ENCODE measurements around the gene USH2A. TPM values are rescaled to one million over a fixed set of nuclear protein-coding genes. Genes with fewer than 3 reads are reported as not detected.

USH2A gene
- total RNA-seq, 1 experiment from 2014 or later, result not detected

- RAD21 ChIA-PET (ENCODE audit: low non-redundant PET in 1 of 2, low total read pairs in 2 of 2, uncharacterized antibody in 2 of 2, unreplicated experiment in 2 of 2), result no interaction called here
- intact Hi-C loops (cut with micrococcal nuclease), result no loop called here
- Histone ChIP-seq H3K79me2 (ENCODE audit: insufficient read depth, low read length) (no peaks in the 10 kb centered on the region), H3K9ac (ENCODE audit: low read length) (no peak overlapping the region), H3K36me3 (ENCODE audit: control insufficient read depth in 1 of 2, insufficient read depth in 2 of 2, low read length in 2 of 2) (no peaks in the 10 kb centered on the region), H3K9me3 (ENCODE audit: control insufficient read depth in 1 of 2, insufficient read depth in 1 of 2, low read depth in 1 of 2, low read length in 2 of 2) (no peaks in the 10 kb centered on the region; a peak in 1 of 4 replicates), H3K9me2 (ENCODE audit: insufficient read depth) (no peaks in the 10 kb centered on the region), H3K4me3 (replicated peaks in 1 of 2; ENCODE audit: low read depth in 1 of 2, low read length in 2 of 2) (no peak overlapping the region), H3K4me1 (ENCODE audit: control insufficient read depth in 1 of 2, insufficient read depth in 2 of 2, low read length in 2 of 2) (no peaks in the 10 kb centered on the region), H3K27me3 (ENCODE audit: insufficient read depth, low read length) (no peaks in the 10 kb centered on the region), H2AFZ (ENCODE audit: low read depth, low read length, poor library complexity, severe bottlenecking) (no peak overlapping the region), H3K4me2 (ENCODE audit: low read length) (no peak overlapping the region), H3K27ac (ENCODE audit: low read depth, low read length) (no peak overlapping the region), H4K20me1 (ENCODE audit: insufficient read depth) (no peaks in the 10 kb centered on the region)
- no peak for ATAC-seq
- CTCF ChIA-PET, result no interaction called here
- BruUV-seq (replicated peaks), result no TSS peak
- TF ChIP-seq FOSL1 (IDR thresholded peaks at IDR 0.05; ENCODE audit: low read depth) (no peak), JUND (IDR thresholded peaks at IDR 0.05) (no peak), EZH2phosphoT487 (IDR thresholded peaks at IDR 0.05; ENCODE audit: borderline replicate concordance) (no peak), EZH2 (IDR thresholded peaks at IDR 0.05) (no peak), TCF7L2 (IDR thresholded peaks at IDR 0.05; ENCODE audit: borderline replicate concordance, extremely low read depth, insufficient read depth, insufficient read length) (no peak), RAD21 (IDR thresholded peaks at IDR 0.05; ENCODE audit: low read depth) (no peak), SP1 (IDR thresholded peaks at IDR 0.05; ENCODE audit: low read depth) (no peak), REST (IDR thresholded peaks at IDR 0.05; ENCODE audit: low read depth) (no peak), CBX3 (IDR thresholded peaks at IDR 0.05; ENCODE audit: low read depth) (no peak), POLR2A (IDR thresholded peaks at IDR 0.05; ENCODE audit: borderline replicate concordance, extremely low read depth, insufficient read depth, insufficient read length) (no peak), CEBPB (IDR thresholded peaks at IDR 0.05; ENCODE audit: low read depth) (no peak)
- TF ChIP-seq, protein P1, sequence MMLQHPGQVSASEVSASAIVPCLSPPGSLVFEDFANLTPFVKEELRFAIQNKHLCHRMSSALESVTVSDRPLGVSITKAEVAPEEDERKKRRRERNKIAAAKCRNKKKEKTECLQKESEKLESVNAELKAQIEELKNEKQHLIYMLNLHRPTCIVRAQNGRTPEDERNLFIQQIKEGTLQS (IDR thresholded peaks at IDR 0.05), result no peak
- POLR2A ChIA-PET, result no interaction called here
- no peak for DNase-seq (ENCODE audit: low read depth, low spot score)
These were observed 327.8 kb downstream of the USH2A start for GRCh38 chr1:216095400-216095799.

Measured in HCT116 (cell line).